Measurements from ENCODE around the gene ALDOA. TPM values are rescaled to one million over a fixed set of nuclear protein-coding genes. Genes with fewer than 3 reads are reported as not detected.

ALDOA gene
- polyA plus RNA-seq, 6 donors from 2014 or later = 627 to 911 (median 721) TPM

DNA sequence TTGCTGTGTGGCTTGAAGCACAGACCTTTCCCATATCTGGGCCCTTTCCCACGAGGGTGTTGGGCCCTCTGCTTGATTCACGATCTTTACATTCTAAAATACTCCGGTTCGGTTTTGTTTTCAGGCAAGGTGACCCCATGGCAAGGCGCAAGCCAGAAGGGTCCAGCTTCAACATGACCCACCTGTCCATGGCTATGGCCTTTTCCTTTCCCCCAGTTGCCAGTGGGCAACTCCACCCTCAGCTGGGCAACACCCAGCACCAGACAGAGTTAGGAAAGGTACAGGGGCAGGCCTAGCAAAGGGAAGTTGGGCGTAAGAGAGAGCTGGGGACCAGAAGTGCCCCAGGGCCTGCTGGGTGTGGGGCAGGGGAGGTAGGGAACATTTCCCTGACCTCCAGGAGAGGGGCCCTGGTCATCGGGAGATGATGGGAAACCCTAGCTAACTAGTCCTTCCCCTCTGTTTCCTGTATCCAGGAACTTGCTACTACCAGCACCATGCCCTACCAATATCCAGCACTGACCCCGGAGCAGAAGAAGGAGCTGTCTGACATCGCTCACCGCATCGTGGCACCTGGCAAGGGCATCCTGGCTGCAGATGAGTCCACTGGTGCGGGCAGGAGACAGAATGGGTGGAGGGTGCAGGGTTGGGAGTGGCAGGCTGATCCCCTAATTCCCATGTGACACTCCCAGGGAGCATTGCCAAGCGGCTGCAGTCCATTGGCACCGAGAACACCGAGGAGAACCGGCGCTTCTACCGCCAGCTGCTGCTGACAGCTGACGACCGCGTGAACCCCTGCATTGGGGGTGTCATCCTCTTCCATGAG, 1.4 kb downstream of the ALDOA start:
- ATAC-seq (ENCODE audit: low read depth in 2 of 2) (no peak), DNase-seq (no peak)
- Mint-ChIP-seq H3K27me3 (no peaks in the 10 kb centered on the region), H3K4me3 (peak overlapping the region; percentile 91 to 100 (median 99)), H3K36me3 (peaks cover 0 to 4% of the 10 kb centered on the region in 2 donors), H3K27ac (peak overlapping the region in 5 of 6 donors; percentile 48 to 94 (median 85)), H3K9me3 (no peaks in the 10 kb centered on the region), H3K4me1 (peaks cover 21 to 36% (median 29%) of the 10 kb centered on the region in 3 donors)

DNA sequence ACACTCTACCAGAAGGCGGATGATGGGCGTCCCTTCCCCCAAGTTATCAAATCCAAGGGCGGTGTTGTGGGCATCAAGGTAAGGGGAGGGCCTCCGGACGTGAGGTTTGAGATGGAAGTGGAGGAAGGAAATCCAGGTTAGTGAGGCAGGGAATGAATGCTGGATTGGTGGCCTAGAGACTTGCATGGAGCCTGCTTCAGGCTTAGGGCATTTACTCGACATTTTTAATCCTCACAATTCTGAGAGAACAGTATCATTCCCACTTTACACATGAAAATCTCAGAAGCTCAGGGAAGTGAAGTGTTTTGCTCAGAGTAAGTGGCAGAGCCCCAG, 2.0 kb downstream of the ALDOA start:
- peaks cover 0 to 4% of the 10 kb centered on the region in 2 donors for H3K36me3 Mint-ChIP-seq
- no peaks in the 10 kb centered on the region for H3K27me3 Mint-ChIP-seq

DNA sequence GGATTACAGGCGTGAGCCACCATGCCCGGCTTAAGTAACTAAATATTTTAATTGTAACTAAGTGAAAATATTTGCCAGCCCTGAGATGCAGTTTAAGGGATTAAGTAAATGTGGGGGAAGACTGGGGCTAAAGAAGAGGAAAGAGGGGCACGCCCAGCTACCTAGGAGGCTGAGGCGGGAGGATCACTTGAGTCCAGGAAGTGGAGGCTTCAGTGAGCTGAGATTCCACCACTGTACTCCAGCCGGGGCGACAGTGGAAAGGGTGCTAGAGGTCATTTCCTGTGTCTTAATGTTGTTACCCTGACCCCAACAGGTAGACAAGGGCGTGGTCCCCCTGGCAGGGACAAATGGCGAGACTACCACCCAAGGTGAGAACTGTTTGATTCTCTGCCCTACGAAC, 2.8 kb downstream of the ALDOA start:
- Mint-ChIP-seq H3K4me1 (peaks cover 21 to 34% (median 29%) of the 10 kb centered on the region in 3 donors), H3K27me3 (no peaks in the 10 kb centered on the region), H3K9me3 (no peaks in the 10 kb centered on the region), H3K36me3 (peaks cover 0 to 4% of the 10 kb centered on the region in 2 donors), H3K27ac (peak overlapping the region in 4 of 6 donors; percentile 24 to 81 (median 70)), H3K4me3 (peak overlapping the region in 5 of 8 donors; percentile 9 to 78 (median 56))
- DNase-seq = no peak
- ATAC-seq (ENCODE audit: low read depth in 2 of 2) = no peak

More for the DNA sequence above, 2.0 kb downstream of the ALDOA start:
- Mint-ChIP-seq H3K27ac (peak overlapping the region in 1 of 6 donors; percentile 85), H3K4me1 (peaks cover 21 to 36% (median 29%) of the 10 kb centered on the region in 3 donors), H3K9me3 (no peaks in the 10 kb centered on the region), H3K4me3 (peak overlapping the region in 7 of 8 donors; percentile 41 to 100 (median 95))
- ATAC-seq (ENCODE audit: low read depth in 2 of 2) = no peak
- DNase-seq = no peak

DNA sequence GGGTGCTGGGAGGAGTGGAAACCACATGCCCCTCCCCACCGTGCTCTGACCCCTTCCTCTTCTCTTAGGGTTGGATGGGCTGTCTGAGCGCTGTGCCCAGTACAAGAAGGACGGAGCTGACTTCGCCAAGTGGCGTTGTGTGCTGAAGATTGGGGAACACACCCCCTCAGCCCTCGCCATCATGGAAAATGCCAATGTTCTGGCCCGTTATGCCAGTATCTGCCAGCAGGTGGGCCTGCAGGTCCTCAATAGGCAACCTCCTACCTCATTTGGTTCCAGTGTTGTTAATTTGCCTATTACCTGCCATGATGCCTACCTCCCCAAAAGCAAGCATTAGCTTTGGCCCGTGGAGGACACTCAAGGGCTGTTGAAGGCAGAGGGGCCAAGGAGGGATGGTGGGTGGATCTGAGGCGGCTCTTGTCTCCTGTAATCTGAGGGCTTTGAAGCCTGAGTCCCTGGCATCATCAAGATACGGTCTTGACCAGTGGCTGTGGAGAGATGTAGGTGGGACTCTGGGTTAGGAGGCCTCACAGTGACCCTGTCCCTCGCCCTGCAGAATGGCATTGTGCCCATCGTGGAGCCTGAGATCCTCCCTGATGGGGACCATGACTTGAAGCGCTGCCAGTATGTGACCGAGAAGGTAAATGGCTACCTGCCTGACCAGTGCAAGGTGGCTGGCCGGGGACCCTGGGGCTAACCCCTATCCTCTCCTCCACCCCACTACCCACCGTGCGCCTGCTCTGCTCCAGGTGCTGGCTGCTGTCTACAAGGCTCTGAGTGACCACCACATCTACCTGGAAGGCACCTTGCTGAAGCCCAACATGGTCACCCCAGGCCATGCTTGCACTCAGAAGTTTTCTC, 3.4 kb downstream of the ALDOA start:
- no peaks in the 10 kb centered on the region for H3K27me3 Mint-ChIP-seq
- H3K9me3 Mint-ChIP-seq = no peaks in the 10 kb centered on the region
- DNase-seq (peak; percentile 60), ATAC-seq (ENCODE audit: low read depth in 2 of 2) (no peak)
- H3K4me3 Mint-ChIP-seq = peak overlapping the region in 7 of 8 donors; percentile 9 to 78 (median 56)
- peak overlapping the region in 5 of 6 donors; percentile 24 to 81 (median 63) for H3K27ac Mint-ChIP-seq
- peaks cover 18 to 28% (median 23%) of the 10 kb centered on the region in 3 donors for H3K4me1 Mint-ChIP-seq
- H3K36me3 Mint-ChIP-seq = peaks cover 0 to 4% of the 10 kb centered on the region in 2 donors

DNA sequence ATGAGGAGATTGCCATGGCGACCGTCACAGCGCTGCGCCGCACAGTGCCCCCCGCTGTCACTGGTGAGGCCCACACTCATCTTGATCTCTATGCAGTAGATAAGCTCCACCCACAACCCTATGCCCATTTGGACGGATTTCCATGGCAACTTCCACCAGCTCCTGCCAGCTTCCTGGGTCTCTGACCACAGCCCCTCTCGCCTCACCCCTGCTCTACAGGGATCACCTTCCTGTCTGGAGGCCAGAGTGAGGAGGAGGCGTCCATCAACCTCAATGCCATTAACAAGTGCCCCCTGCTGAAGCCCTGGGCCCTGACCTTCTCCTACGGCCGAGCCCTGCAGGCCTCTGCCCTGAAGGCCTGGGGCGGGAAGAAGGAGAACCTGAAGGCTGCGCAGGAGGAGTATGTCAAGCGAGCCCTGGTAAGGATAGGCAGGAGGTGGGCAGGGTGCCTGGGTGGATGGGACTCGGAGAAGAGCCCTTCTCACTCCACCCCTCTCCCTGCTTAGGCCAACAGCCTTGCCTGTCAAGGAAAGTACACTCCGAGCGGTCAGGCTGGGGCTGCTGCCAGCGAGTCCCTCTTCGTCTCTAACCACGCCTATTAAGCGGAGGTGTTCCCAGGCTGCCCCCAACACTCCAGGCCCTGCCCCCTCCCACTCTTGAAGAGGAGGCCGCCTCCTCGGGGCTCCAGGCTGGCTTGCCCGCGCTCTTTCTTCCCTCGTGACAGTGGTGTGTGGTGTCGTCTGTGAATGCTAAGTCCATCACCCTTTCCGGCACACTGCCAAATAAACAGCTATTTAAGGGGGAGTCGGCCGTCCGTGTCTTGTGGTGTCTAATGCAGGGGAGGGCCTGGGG, 4.3 kb downstream of the ALDOA start:
- Mint-ChIP-seq H3K27me3 (no peaks in the 10 kb centered on the region), H3K27ac (peak overlapping the region in 3 of 6 donors; percentile 20 to 49 (median 34)), H3K4me3 (peak overlapping the region in 1 of 8 donors; percentile 78), H3K9me3 (no peaks in the 10 kb centered on the region), H3K4me1 (peaks cover 16 to 26% (median 17%) of the 10 kb centered on the region in 3 donors), H3K36me3 (peaks cover 0 to 4% of the 10 kb centered on the region in 2 donors)
- no peak for DNase-seq
- no peak for ATAC-seq (ENCODE audit: low read depth in 2 of 2)

DNA sequence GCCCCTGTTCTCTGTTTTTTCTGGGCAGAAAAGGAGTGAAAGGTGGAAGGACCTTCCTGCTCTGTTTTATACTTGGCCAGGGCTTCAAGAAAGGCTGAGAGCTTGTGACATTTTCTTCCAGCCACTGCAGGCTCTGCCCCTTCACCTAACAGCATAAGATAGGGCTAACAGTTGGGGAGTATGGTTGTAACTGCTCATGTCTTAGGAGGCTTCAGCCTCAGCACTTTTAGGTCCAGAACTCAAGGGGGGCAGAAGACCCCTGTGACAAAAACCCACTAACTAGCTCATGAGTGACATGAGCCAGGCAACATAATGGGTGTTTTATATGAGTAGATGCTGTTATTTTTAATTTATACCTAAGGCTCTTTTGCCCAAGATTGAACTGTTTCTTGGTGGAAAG, 4.9 kb downstream of the ALDOA start:
- ATAC-seq (ENCODE audit: low read depth in 2 of 2) (no peak), DNase-seq (no peak)
- Mint-ChIP-seq H3K27ac (no peak overlapping the region), H3K36me3 (peaks cover under 1 to 4% of the 10 kb centered on the region in 2 donors), H3K9me3 (no peaks in the 10 kb centered on the region), H3K4me1 (peaks cover 12 to 32% (median 16%) of the 10 kb centered on the region in 3 donors), H3K4me3 (peak overlapping the region in 1 of 8 donors; percentile 47), H3K27me3 (no peaks in the 10 kb centered on the region)

DNA sequence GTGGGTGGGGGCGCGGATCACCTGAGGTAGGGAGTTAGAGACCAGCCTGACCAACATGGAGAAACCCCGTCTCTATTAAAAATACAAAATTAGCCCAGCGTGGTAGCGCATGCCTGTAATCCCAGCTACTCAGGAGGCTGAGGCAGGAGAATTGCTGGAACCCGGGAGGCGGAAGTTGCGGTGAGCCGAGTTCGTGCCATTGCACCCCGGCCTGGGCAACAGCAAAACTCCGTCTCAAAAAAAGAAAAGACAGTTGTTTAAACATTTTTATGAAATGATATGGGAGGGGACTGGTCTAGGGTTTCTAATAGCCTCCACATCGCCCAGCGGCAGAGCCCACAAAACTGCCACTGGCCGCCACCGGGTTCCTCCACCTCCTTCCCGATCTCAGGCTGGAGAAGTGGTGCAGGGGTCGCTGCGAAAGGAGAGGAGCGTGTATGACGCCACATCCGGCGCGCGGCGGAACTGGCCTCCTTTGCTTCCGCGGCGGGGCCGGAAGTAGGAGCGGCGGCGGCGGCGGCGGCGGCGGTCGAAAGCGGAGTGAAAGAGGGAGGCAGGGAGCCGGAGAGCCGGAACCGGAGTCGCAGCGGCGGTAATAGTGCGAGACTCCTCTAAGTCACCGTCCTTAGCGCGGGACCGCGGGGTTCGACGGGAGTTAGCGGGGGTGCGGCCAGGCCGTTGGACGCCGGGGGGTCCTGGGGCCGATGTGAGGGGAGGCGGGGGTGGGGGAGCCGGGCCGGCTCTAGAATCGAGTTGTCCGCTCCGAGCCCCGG, 10.1 kb downstream of the ALDOA start, which contains the start of gene PPP4C:
Gene PPP4C (plus strand): TSS at position 492 of the 773 bp plus-strand sequence. CDS start 384 bp downstream, outside the sequence.
- H3K27ac Mint-ChIP-seq = peak within 1 kb of the TSS; percentile 93 to 97 (median 96)
- peaks cover 0 to 7% of the 10 kb centered on the region in 2 donors for H3K36me3 Mint-ChIP-seq
- ATAC-seq (ENCODE audit: low read depth in 2 of 2) (peak; percentile 95 to 97), DNase-seq (peak; percentile 89)
- H3K9me3 Mint-ChIP-seq = no peaks in the 10 kb centered on the region
- peak within 1 kb of the TSS; percentile 86 to 99 (median 96) for H3K4me3 Mint-ChIP-seq
- H3K27me3 Mint-ChIP-seq = no peaks in the 10 kb centered on the region
- peaks cover 27 to 41% (median 27%) of the 10 kb centered on the region in 3 donors for H3K4me1 Mint-ChIP-seq

DNA sequence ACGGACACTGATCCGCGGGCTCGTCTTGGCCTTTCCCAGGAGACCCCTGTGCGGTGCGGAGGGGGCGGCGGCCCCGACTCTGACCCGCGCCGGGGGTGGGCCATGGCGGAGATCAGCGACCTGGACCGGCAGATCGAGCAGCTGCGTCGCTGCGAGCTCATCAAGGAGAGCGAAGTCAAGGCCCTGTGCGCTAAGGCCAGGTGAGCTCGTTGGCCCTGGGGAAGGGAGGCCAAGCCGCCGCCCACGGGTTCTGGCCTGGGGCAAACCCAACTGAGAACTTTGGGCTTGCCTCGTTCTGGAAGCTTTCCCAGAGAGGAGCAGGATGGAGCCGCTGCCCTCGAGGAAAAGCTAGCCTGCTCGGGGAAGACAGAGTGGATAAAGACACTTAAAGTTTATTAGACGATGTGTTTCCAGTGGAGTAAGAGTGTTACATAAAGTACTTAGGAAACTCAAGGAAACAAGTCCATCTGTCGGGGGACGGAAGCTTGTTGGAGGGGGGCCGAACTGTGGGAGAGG, 10.8 kb downstream of the ALDOA start:
- H3K9me3 Mint-ChIP-seq = no peaks in the 10 kb centered on the region
- H3K4me3 Mint-ChIP-seq = peak overlapping the region; percentile 86 to 99 (median 96)
- peaks cover 0 to 7% of the 10 kb centered on the region in 2 donors for H3K36me3 Mint-ChIP-seq
- peaks cover 27 to 41% (median 27%) of the 10 kb centered on the region in 3 donors for H3K4me1 Mint-ChIP-seq
- peak overlapping the region; percentile 82 to 97 (median 96) for H3K27ac Mint-ChIP-seq
- H3K27me3 Mint-ChIP-seq = no peaks in the 10 kb centered on the region
- ATAC-seq (ENCODE audit: low read depth in 2 of 2) (peak; percentile 43 to 57), DNase-seq (no peak)

DNA sequence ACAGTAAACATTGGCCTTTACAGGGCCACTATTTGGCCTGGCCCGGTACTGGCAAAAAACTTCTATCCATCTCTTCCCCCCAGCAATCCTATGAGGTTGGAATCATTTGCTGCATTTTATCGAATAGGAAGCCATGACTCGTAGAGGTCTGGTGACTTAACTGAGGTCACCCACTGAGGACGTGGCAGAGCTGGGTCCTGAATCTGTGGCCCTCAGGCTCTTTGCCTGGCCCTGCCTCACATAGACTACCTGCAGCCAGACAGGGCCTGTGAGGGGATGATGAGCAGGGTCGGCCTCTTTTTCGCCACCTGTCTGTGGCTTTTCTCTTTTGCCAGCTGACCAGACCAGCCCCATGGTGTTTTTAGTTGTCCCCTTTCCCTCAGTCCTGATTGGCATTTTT, 12.1 kb downstream of the ALDOA start:
- H3K27ac Mint-ChIP-seq = peak overlapping the region in 4 of 6 donors; percentile 46 to 96 (median 58)
- ATAC-seq (ENCODE audit: low read depth in 2 of 2) (no peak), DNase-seq (no peak)
- no peaks in the 10 kb centered on the region for H3K9me3 Mint-ChIP-seq
- peaks cover 0 to 8% of the 10 kb centered on the region in 2 donors for H3K36me3 Mint-ChIP-seq
- peaks cover 27 to 41% (median 27%) of the 10 kb centered on the region in 3 donors for H3K4me1 Mint-ChIP-seq
- no peaks in the 10 kb centered on the region for H3K27me3 Mint-ChIP-seq
- peak overlapping the region in 7 of 8 donors; percentile 47 to 99 (median 95) for H3K4me3 Mint-ChIP-seq

DNA sequence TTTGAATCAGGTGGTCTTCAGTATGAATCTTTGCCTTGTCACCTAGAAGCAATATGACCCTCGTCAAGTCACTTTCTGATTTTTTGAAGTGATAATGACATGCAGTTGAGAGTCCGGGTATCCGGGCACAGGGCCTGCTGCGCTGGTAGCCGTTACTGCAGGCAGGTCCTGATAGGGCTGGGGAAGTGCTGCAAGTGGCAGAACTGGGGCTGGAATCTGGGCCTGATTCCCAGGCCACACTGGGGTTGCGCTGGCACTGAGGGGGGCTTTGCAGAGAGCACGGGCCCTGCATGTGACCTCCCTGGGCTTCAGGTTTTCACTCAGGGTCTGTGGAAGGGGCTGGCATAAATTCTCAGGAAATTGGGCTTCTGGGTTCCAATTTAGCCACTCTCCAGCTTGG, 13.2 kb downstream of the ALDOA start:
- H3K27ac Mint-ChIP-seq = no peak overlapping the region
- no peak for DNase-seq
- H3K27me3 Mint-ChIP-seq = no peaks in the 10 kb centered on the region
- no peak for ATAC-seq (ENCODE audit: low read depth in 2 of 2)
- peaks cover 27 to 43% (median 32%) of the 10 kb centered on the region in 3 donors for H3K4me1 Mint-ChIP-seq
- H3K36me3 Mint-ChIP-seq = peaks cover 0 to 17% of the 10 kb centered on the region in 2 donors
- H3K4me3 Mint-ChIP-seq = peak overlapping the region in 1 of 8 donors; percentile 36
- no peaks in the 10 kb centered on the region for H3K9me3 Mint-ChIP-seq

DNA sequence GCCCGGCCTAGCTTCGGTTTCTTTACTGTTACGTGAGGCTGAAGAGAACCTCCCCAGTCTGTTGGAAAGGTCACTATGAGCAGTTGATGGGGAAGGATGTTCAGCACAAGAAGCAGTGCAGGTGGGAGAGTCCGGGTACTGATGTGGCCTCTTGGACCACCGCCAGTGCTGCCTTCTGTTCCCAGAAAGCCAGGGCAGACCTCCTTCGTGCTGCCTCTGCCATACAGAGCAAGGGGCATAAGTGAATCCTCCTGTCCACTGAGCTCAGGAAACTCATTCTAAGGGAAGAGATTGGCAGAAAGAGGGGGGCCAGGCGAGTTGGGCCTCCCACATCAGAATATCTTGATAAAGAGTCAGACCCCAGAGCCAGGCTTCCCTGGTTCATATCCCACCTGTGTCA, 13.9 kb downstream of the ALDOA start:
- ATAC-seq (ENCODE audit: low read depth in 2 of 2) (no peak), DNase-seq (no peak)
- Mint-ChIP-seq H3K4me3 (peak overlapping the region in 1 of 8 donors; percentile 36), H3K4me1 (peaks cover 27 to 43% (median 32%) of the 10 kb centered on the region in 3 donors), H3K27ac (no peak overlapping the region), H3K36me3 (peaks cover 0 to 24% of the 10 kb centered on the region in 2 donors), H3K9me3 (no peaks in the 10 kb centered on the region), H3K27me3 (no peaks in the 10 kb centered on the region)
